ENCODE results near the gene DLG2.
A peak's percentile ranks its signal among the peaks of the same experiment; 100 is the strongest.

The DLG2 gene

GRCh38 chr11:83521647-83522596 lies 2105.2 kb downstream of the DLG2 start:
- no peak for DNase-seq (ENCODE audit: low spot score)

GRCh38 chr11:83520849-83521248 lies 2106.3 kb downstream of the DLG2 start:
- DNase-seq (ENCODE audit: low spot score): no peak

- no peak for DNase-seq (ENCODE audit: low spot score)
Observed at GRCh38 chr11:83511646-83512045, 2115.5 kb downstream of the DLG2 start.

GRCh38 chr11:83510530-83511460 lies 2116.3 kb downstream of the DLG2 start:
- no peak for DNase-seq (ENCODE audit: low spot score)

- DNase-seq (ENCODE audit: low spot score): no peak
Observed at GRCh38 chr11:83508804-83509203, 2118.3 kb downstream of the DLG2 start.

GRCh38 chr11:83502041-83502440 lies 2125.1 kb downstream of the DLG2 start:
- no peak for DNase-seq (ENCODE audit: low spot score)

GRCh38 chr11:83493917-83494316 lies 2133.2 kb downstream of the DLG2 start:
- no peak for DNase-seq (ENCODE audit: low spot score)

- DNase-seq (ENCODE audit: low spot score): no peak
Observed at GRCh38 chr11:83493034-83493433, 2134.1 kb downstream of the DLG2 start.

GRCh38 chr11:83483808-83484207 lies 2143.3 kb downstream of the DLG2 start:
- no peak for DNase-seq (ENCODE audit: low spot score)

- DNase-seq (ENCODE audit: low spot score): no peak
Observed at GRCh38 chr11:83480811-83481210, 2146.3 kb downstream of the DLG2 start.

- no peak for DNase-seq (ENCODE audit: low spot score)
Observed at GRCh38 chr11:83480251-83480650, 2146.9 kb downstream of the DLG2 start.

- no peak for DNase-seq (ENCODE audit: low spot score)
Observed at GRCh38 chr11:83477772-83478171, 2149.4 kb downstream of the DLG2 start.

- DNase-seq (ENCODE audit: low spot score): no peak
Observed at GRCh38 chr11:83475760-83476159, 2151.4 kb downstream of the DLG2 start.

GRCh38 chr11:83473743-83474142 lies 2153.4 kb downstream of the DLG2 start:
- DNase-seq (ENCODE audit: low spot score): no peak

- DNase-seq (ENCODE audit: low spot score): no peak
Observed at GRCh38 chr11:83472806-83473205, 2154.3 kb downstream of the DLG2 start.

- no peak for DNase-seq (ENCODE audit: low spot score)
Observed at GRCh38 chr11:83471831-83472727, 2155.1 kb downstream of the DLG2 start.

GRCh38 chr11:83467837-83468236 lies 2159.3 kb downstream of the DLG2 start:
- no peak for DNase-seq (ENCODE audit: low spot score)

GRCh38 chr11:83464160-83464944 lies 2162.8 kb downstream of the DLG2 start:
- DNase-seq (ENCODE audit: low spot score): no peak

GRCh38 chr11:83459798-83460197 lies 2167.3 kb downstream of the DLG2 start:
- peak; percentile 30 for DNase-seq (ENCODE audit: low spot score)

- no peak for DNase-seq (ENCODE audit: low spot score)
Observed at GRCh38 chr11:83456566-83456965, 2170.6 kb downstream of the DLG2 start.

GRCh38 chr11:83456075-83456474 lies 2171.1 kb downstream of the DLG2 start:
- no peak for DNase-seq (ENCODE audit: low spot score)
